ENCODE measurements around the gene CDKAL1.

The CDKAL1 gene

DNA sequence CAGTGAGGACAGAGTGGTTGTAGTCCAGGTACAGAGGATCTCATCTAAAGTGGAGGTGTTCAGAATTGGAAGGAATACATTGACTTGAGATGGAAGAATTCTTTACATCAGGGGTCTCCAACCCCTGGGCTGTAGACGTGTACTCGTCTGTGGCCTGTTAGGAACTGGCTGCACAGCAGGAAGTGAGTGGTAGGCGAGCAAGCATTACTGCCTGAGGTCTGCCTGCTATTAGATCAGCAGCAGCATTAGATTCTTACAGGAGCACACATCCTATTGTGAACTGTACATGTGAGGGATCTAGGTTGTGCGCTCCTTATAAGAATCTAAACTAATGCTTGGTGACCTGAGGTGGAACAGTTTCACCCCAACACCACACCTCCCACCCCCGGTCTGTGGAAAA, 121.1 kb downstream of the CDKAL1 start:
- no peak for DNase-seq (ENCODE audit: low spot score)
- TF ChIP-seq, protein P1, sequence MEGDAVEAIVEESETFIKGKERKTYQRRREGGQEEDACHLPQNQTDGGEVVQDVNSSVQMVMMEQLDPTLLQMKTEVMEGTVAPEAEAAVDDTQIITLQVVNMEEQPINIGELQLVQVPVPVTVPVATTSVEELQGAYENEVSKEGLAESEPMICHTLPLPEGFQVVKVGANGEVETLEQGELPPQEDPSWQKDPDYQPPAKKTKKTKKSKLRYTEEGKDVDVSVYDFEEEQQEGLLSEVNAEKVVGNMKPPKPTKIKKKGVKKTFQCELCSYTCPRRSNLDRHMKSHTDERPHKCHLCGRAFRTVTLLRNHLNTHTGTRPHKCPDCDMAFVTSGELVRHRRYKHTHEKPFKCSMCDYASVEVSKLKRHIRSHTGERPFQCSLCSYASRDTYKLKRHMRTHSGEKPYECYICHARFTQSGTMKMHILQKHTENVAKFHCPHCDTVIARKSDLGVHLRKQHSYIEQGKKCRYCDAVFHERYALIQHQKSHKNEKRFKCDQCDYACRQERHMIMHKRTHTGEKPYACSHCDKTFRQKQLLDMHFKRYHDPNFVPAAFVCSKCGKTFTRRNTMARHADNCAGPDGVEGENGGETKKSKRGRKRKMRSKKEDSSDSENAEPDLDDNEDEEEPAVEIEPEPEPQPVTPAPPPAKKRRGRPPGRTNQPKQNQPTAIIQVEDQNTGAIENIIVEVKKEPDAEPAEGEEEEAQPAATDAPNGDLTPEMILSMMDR (IDR thresholded peaks at IDR 0.05; ENCODE audit: borderline replicate concordance, control extremely low read depth, extremely low read depth, insufficient read depth, missing control alignments) = no peak
- in situ Hi-C loops (cut with MboI; ENCODE audit: low sequenced_read_pairs, unreplicated experiment) = no loop called here

DNA sequence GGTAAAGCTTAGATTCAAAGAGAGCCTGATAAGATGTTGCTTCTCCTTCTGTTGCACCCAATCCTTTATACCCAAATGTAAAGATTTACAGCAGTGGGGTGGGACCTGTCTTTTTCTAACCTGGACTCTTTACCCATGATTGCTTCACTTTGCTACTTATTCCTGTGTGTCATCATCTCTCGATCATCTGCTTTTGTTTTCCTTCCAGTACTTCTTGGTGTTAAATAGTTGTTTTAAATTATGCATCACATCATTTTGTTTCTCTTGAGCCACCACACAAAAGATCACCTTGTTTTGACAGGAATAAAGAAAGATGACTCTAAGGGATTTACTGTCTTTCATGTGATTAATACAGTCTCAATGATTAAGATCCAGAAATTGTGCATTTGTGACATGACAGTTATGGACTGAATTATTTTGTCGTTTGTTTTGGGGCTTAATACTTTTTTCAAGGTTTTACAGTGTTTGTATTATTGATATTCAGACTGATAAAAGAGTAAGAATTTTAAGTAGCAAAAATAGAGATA, 123.1 kb downstream of the CDKAL1 start:
- in situ Hi-C loops (cut with MboI; ENCODE audit: low sequenced_read_pairs, unreplicated experiment) = no loop called here
- TF ChIP-seq, protein P1 (IDR thresholded peaks at IDR 0.05; ENCODE audit: borderline replicate concordance, control extremely low read depth, extremely low read depth, insufficient read depth, missing control alignments) = no peak
- DNase-seq (ENCODE audit: low spot score) = no peak

DNA sequence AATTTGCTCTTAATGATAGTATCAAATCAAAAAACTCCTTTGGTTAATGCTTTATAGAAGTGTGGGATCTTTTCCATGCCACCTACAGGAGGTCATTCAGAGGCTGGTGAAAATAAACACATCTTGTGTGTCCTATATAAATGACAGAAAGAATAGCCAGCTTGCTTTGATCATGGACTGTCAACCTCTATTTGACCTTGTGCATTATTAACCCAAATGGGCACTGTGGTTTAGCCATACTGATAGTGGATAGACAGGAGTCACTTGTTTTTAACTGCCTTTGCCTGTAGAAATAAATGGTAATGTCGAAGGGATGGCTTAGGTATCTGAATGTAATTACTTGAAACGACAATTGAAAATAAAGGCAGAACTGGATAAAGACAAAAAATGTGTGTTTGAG, 123.8 kb downstream of the CDKAL1 start:
- TF ChIP-seq, protein P1 (IDR thresholded peaks at IDR 0.05; ENCODE audit: borderline replicate concordance, control extremely low read depth, extremely low read depth, insufficient read depth, missing control alignments) = no peak
- DNase-seq (ENCODE audit: low spot score) = no peak
- in situ Hi-C loops (cut with MboI; ENCODE audit: low sequenced_read_pairs, unreplicated experiment) = no loop called here

DNA sequence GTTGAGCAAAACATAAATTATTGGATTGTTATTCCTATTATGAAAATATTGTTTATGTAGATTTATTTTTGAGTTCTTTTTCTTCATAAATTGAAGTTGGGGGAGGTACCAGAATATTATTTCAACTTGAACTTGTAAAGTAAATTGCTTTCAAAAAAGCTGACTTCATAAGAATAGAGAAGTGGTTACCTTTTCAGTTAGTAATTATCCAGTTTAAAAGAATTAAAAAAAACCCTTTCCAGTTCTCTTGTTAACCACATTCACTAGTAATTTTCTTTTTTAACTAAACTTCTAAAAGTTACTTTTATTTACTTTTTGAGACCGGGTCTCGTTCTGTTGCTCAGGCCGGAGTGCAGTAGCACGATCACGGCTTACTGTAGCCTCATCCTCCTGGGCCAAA, 124.3 kb downstream of the CDKAL1 start:
- TF ChIP-seq, protein P1 (IDR thresholded peaks at IDR 0.05; ENCODE audit: borderline replicate concordance, control extremely low read depth, extremely low read depth, insufficient read depth, missing control alignments) = no peak
- DNase-seq (ENCODE audit: low spot score) = no peak
- in situ Hi-C loops (cut with MboI; ENCODE audit: low sequenced_read_pairs, unreplicated experiment) = no loop called here

DNA sequence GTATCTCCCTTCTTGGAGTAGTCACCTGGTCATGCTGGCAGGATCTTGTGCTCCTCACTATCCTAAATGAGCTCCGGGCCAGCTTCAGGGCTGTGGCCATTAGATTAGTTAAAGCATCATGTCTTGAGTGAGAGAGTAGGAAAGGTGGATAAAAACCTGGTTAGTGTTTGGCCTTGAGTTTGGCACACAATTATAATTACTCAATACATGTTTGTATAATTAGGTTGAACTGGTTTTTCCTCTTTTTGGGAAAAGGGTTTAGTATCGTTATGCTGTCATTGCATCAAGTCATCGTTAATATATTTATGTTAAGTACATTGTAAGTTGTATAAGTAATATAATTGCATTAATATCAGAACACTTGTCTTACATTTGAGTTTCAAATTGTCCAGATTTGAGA, 126.3 kb downstream of the CDKAL1 start:
- in situ Hi-C loops (cut with MboI; ENCODE audit: low sequenced_read_pairs, unreplicated experiment) = no loop called here
- TF ChIP-seq, protein P1 (IDR thresholded peaks at IDR 0.05; ENCODE audit: borderline replicate concordance, control extremely low read depth, extremely low read depth, insufficient read depth, missing control alignments) = no peak
- no peak for DNase-seq (ENCODE audit: low spot score)

DNA sequence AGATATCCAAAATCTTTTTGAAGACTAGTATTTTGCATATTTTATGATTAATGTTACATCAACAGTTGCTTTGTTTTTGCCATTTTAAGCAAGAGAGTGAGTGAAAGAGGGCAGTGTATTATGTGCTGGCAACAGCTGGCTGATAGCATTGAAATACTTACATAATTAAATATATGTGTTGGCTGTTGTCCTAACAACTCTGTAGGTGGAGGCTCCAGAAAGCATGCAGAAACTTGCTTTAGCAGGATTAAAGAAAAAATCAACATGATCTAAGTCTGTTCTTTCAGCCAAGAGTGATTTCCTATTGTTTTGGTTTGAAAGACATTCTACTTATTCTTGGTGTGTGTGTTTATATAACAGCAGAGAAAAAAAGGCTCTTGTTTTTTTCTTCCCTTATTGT, 127.5 kb downstream of the CDKAL1 start:
- in situ Hi-C loops (cut with MboI; ENCODE audit: low sequenced_read_pairs, unreplicated experiment) = no loop called here
- DNase-seq (ENCODE audit: low spot score) = no peak
- TF ChIP-seq, protein P1 (IDR thresholded peaks at IDR 0.05; ENCODE audit: borderline replicate concordance, control extremely low read depth, extremely low read depth, insufficient read depth, missing control alignments) = no peak

DNA sequence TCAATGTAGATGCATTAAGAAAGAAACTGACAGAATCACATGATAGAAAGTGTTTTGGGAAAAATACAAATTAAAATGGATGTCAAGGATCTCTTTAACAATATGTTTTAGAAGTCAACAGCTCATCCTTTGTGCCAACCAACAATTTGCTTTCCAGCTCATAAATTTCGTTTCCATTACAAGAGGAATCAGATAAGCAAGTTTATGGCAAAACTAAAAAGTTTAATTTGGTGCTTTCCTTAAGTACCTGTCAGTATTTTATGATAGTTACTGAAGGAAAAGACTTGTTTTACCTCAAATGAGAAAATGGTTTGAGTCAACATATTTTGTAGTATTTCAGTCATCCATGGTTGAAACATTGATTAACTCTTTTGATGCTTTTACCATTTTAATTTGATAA, 130.0 kb downstream of the CDKAL1 start:
- TF ChIP-seq, protein P1 (IDR thresholded peaks at IDR 0.05; ENCODE audit: borderline replicate concordance, control extremely low read depth, extremely low read depth, insufficient read depth, missing control alignments) = no peak
- in situ Hi-C loops (cut with MboI; ENCODE audit: low sequenced_read_pairs, unreplicated experiment) = no loop called here
- no peak for DNase-seq (ENCODE audit: low spot score)
